ENCODE results near the gene DSCAM.

DSCAM gene

GRCh38 chr21:40186045-40186444, 660.9 kb downstream of the DSCAM start:
- TF ChIP-seq REST (IDR thresholded peaks at IDR 0.05; ENCODE audit: insufficient read depth in 1 of 2, low read depth in 2 of 2, low read length in 2 of 2) (no peak), POLR2AphosphoS5 (IDR thresholded peaks at IDR 0.05; ENCODE audit: low read depth, low read length) (no peak), FOXP2 (optimal IDR thresholded peaks at IDR 0.05; ENCODE audit: borderline replicate concordance, extremely low read depth, extremely low read length, insufficient read depth) (no peak)

GRCh38 chr21:40185208-40185607, 661.8 kb downstream of the DSCAM start:
- TF ChIP-seq FOXP2 (optimal IDR thresholded peaks at IDR 0.05; ENCODE audit: borderline replicate concordance, extremely low read depth, extremely low read length, insufficient read depth) (no peak), TAF1 (IDR thresholded peaks at IDR 0.05; ENCODE audit: borderline replicate concordance, insufficient read depth, low read length) (no peak), POLR2AphosphoS5 (IDR thresholded peaks at IDR 0.05; ENCODE audit: low read depth, low read length) (no peak), REST (IDR thresholded peaks at IDR 0.05; ENCODE audit: insufficient read depth in 1 of 2, low read depth in 2 of 2, low read length in 2 of 2) (no peak), SIN3A (IDR thresholded peaks at IDR 0.05; ENCODE audit: borderline replicate concordance, insufficient read depth, low read length) (no peak)

GRCh38 chr21:40179166-40179565, 667.8 kb downstream of the DSCAM start:
- TF ChIP-seq FOXP2 (optimal IDR thresholded peaks at IDR 0.05; ENCODE audit: borderline replicate concordance, extremely low read depth, extremely low read length, insufficient read depth) (no peak), TAF1 (IDR thresholded peaks at IDR 0.05; ENCODE audit: borderline replicate concordance, insufficient read depth, low read length) (no peak), SIN3A (IDR thresholded peaks at IDR 0.05; ENCODE audit: borderline replicate concordance, insufficient read depth, low read length) (no peak), REST (IDR thresholded peaks at IDR 0.05; ENCODE audit: insufficient read depth in 1 of 2, low read depth in 2 of 2, low read length in 2 of 2) (no peak), POLR2AphosphoS5 (IDR thresholded peaks at IDR 0.05; ENCODE audit: low read depth, low read length) (no peak)

DNA sequence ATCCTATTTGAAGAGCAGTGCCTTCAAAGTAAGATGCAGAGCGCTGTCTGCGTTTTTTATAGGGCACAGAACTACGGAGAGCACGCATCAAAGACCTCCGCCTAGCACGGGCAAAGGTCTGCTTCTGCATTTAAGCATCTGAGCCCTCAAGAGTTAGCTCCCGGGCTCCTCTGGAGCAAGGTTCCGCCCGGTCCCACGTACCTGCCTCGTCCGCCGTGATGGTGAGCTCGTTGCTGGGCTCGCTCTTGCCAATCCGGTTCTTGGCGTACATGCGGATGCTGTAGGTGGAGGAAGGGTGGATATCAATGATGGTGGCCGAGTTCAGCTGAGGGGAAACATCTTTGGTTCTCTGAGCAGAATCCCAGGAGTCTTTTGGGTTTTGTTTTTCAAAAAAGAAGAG, 668.2 kb downstream of the DSCAM start:
- TF ChIP-seq TAF1 (IDR thresholded peaks at IDR 0.05; ENCODE audit: borderline replicate concordance, insufficient read depth, low read length) = no peak
- TF ChIP-seq POLR2AphosphoS5 (IDR thresholded peaks at IDR 0.05; ENCODE audit: low read depth, low read length) = no peak
- no peak for TF ChIP-seq REST (IDR thresholded peaks at IDR 0.05; ENCODE audit: insufficient read depth in 1 of 2, low read depth in 2 of 2, low read length in 2 of 2)
- TF ChIP-seq SIN3A (IDR thresholded peaks at IDR 0.05; ENCODE audit: borderline replicate concordance, insufficient read depth, low read length) = no peak
- TF ChIP-seq FOXP2 (optimal IDR thresholded peaks at IDR 0.05; ENCODE audit: borderline replicate concordance, extremely low read depth, extremely low read length, insufficient read depth) = no peak

- TF ChIP-seq TAF1 (IDR thresholded peaks at IDR 0.05; ENCODE audit: borderline replicate concordance, insufficient read depth, low read length) (no peak), POLR2AphosphoS5 (IDR thresholded peaks at IDR 0.05; ENCODE audit: low read depth, low read length) (no peak), REST (IDR thresholded peaks at IDR 0.05; ENCODE audit: insufficient read depth in 1 of 2, low read depth in 2 of 2, low read length in 2 of 2) (no peak), SIN3A (IDR thresholded peaks at IDR 0.05; ENCODE audit: borderline replicate concordance, insufficient read depth, low read length) (no peak), FOXP2 (optimal IDR thresholded peaks at IDR 0.05; ENCODE audit: borderline replicate concordance, extremely low read depth, extremely low read length, insufficient read depth) (no peak)
These were observed 669.0 kb downstream of the DSCAM start for GRCh38 chr21:40177979-40178378.

All from PFSK-1 (cell line).